ENCODE measurements around the gene AMIGO3.
"Not testable (repeated sequence)": the region's sequence is repeated elsewhere in the genome, so short reads cannot be mapped to it uniquely, and the experiment has no call there.

DNA sequence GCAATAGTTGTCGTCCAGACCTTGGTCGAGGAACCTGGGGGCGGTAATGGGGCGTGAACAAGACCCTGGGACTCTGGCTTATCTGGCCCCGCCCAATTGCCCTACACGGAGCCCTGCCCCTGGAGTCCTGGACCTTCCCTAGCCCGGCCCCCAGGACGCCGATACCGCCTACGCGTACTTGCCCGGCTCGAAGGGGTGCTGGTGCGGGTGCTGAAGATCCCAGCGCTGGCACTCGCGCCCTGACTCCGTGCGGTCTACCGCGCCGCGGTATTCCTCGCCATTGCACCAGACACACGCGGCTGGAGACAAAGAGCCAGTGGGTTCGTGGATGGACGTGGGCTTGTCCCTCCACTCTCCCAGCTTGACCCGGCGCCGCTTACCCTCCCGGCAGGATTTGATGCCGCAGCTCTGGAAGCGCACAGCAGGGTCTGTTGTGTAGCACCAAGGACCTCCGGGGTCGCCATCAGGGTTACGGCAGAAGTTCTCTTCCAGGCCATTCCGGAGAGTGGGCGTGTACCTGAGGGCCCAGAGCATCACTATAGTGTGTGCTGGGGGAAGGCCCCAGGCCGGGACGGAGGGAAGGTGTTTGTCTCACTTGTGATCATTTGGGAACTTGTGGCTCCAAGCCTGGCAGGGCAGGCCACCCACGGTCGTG, 32.6 kb downstream of the AMIGO3 start:
- TF ChIP-seq, protein P1, sequence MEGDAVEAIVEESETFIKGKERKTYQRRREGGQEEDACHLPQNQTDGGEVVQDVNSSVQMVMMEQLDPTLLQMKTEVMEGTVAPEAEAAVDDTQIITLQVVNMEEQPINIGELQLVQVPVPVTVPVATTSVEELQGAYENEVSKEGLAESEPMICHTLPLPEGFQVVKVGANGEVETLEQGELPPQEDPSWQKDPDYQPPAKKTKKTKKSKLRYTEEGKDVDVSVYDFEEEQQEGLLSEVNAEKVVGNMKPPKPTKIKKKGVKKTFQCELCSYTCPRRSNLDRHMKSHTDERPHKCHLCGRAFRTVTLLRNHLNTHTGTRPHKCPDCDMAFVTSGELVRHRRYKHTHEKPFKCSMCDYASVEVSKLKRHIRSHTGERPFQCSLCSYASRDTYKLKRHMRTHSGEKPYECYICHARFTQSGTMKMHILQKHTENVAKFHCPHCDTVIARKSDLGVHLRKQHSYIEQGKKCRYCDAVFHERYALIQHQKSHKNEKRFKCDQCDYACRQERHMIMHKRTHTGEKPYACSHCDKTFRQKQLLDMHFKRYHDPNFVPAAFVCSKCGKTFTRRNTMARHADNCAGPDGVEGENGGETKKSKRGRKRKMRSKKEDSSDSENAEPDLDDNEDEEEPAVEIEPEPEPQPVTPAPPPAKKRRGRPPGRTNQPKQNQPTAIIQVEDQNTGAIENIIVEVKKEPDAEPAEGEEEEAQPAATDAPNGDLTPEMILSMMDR (IDR thresholded peaks at IDR 0.05; ENCODE audit: insufficient read depth, low read length, poor library complexity, severe bottlenecking), result not testable (repeated sequence)
- TF ChIP-seq EZH2phosphoT487 (conservative IDR thresholded peaks at IDR 0.05; ENCODE audit: low read length), result not testable (repeated sequence)

All from SU-DHL-6 (cell line).